ENCODE results near the gene TRIM7.
"Not testable (repeated sequence)": the region's sequence is repeated elsewhere in the genome, so short reads cannot be mapped to it uniquely, and the experiment has no call there.

DNA sequence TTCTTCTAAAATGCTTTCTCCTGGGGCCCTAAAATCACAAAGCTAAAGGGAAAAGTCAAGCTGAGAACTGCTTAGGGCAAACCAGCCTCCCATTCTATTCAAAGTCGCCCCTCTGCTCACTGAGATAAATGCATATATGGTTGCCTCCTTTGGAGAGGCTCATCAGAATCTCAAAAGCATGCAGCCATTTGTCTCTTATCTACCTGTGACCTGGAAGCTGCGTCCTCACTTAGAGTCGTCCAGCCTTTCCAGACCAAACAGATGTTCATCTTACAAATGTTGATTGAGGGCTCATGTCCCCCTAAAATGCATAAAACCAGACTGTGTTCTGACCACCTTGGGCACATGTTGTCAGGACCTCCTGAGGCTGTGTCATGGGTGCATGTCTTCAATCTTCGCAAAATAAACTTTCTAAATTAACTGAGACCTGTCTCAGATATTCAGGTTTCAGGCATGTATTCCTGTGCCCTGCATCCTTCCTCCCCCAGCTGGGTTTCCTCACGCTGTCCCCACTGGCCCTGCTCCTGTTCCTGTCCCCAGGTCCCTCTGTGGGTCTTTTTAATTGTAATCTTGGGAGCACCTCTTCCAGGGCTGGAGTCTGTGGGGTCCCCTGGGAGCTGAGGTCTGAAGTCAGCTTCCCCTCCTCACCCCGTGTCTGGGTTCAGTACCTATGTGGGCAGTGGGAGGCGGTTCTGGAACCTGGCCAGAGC, 57.9 kb downstream of the TRIM7 start, which contains the start of gene OR2V2:
- not testable (repeated sequence) for TF ChIP-seq CTCF (conservative IDR thresholded peaks at IDR 0.05 in 1 of 2, IDR thresholded peaks at IDR 0.05 in 1 of 2; ENCODE audit: low read depth in 1 of 2, low read length in 2 of 2); EZH2 (IDR thresholded peaks at IDR 0.05; ENCODE audit: low read length, missing control alignments)

All from fibroblast of lung (primary cell).